HEK293 (cell line): Measurements from ENCODE around the gene MARCKSL1.

Experiments used
- CTCF ChIA-PET: fragments of 350-600 bp; formaldehyde crosslinking; extraction: SDS; loops from one replicate; lab custom pipeline; 2021; ENCODE audit warnings: antibody characterized with exemption; lab: Yijun Ruan, JAX
- POLR2A ChIA-PET: fragments of 300-600 bp; formaldehyde crosslinking; extraction: SDS; loops from one replicate; lab custom pipeline; 2020; ENCODE audit warnings: antibody characterized with exemption, inconsistent platforms; lab: Yijun Ruan, JAX
- H3K27ac ChIP-seq: fragments of 200-500 bp; sonication (Bioruptor generic); 2 replicates; pipeline ENCODE4 v1.5.1; 2014; ENCODE audit warnings: low read depth, low read length, control low read depth, inconsistent platforms; ENCODE audit errors: extremely low read depth
- H3K36me3 ChIP-seq, 2 experiments: fragments of 200-500 bp in 1 of 2; sonication (Bioruptor generic) in 1 of 2; 1 replicate in 1 of 2; 2 replicates in 1 of 2; pipeline ENCODE4 v1.5.1; 2014 to 2017; ENCODE audit warnings: inconsistent platforms in 2 of 2, low read length in 2 of 2; ENCODE audit not compliant: control insufficient read depth in 2 of 2, insufficient read depth in 1 of 2
- H3K4me1 ChIP-seq: fragments of 200-500 bp; sonication (Bioruptor generic); 2 replicates; pipeline ENCODE4 v1.5.1; 2014; ENCODE audit warnings: mild to moderate bottlenecking, low read length, inconsistent platforms; ENCODE audit not compliant: control insufficient read depth, insufficient read depth
- H3K4me3 ChIP-seq: 2 replicates; pipeline ENCODE4 v1.5.1; 2011; ENCODE audit warnings: low read depth, mild to moderate bottlenecking, control low read depth, low read length, moderate library complexity
- H3K9me3 ChIP-seq: fragments of 200-500 bp; sonication (Bioruptor generic); 2 replicates; pipeline ENCODE4 v1.5.1; 2014; ENCODE audit warnings: low read depth, low read length, inconsistent platforms; ENCODE audit not compliant: control insufficient read depth, insufficient read depth
- FEZF1 ChIP-seq: fragments of 450-650 bp; formaldehyde crosslinking; IDR thresholded peaks from 2 replicates; pipeline ENCODE4 v1.5.1; 2016; ENCODE audit warnings: missing biosample characterization, missing genetic modification characterization
- GFI1B ChIP-seq: fragments of 450-650 bp; formaldehyde crosslinking; IDR thresholded peaks from 2 replicates; pipeline ENCODE4 v1.5.1; 2016; ENCODE audit warnings: missing biosample characterization, missing genetic modification characterization
- GLI4 ChIP-seq: fragments of 450-650 bp; formaldehyde crosslinking; IDR thresholded peaks from 2 replicates; pipeline ENCODE4 v1.5.1; 2016; ENCODE audit warnings: missing biosample characterization, missing genetic modification characterization
- TCF7L2 ChIP-seq: IDR thresholded peaks from 2 replicates; pipeline ENCODE4 v1.6.1; 2011; ENCODE audit warnings: low read depth, mild to moderate bottlenecking, inconsistent platforms, low read length, moderate library complexity, borderline replicate concordance
- YY1 ChIP-seq: fragments of 450-650 bp; formaldehyde crosslinking; IDR thresholded peaks from 2 replicates; pipeline ENCODE4 v1.5.1; 2018; ENCODE audit warnings: missing biosample characterization, missing genetic modification characterization
- ZBTB1 ChIP-seq: fragments of 450-650 bp; formaldehyde crosslinking; IDR thresholded peaks from 2 replicates; pipeline ENCODE4 v1.5.1; 2016; ENCODE audit warnings: missing biosample characterization, missing genetic modification characterization
- ZBTB49 ChIP-seq: fragments of 450-650 bp; formaldehyde crosslinking; IDR thresholded peaks from 2 replicates; pipeline ENCODE4 v1.5.1; 2016; ENCODE audit warnings: missing biosample characterization, missing genetic modification characterization, low read depth
- ZFHX2 ChIP-seq: fragments of 450-650 bp; formaldehyde crosslinking; conservative IDR thresholded peaks from 2 replicates; pipeline ENCODE4 v1.5.1; 2016; ENCODE audit warnings: missing biosample characterization, missing genetic modification characterization
- ZFP41 ChIP-seq: fragments of 450-650 bp; formaldehyde crosslinking; IDR thresholded peaks from 2 replicates; pipeline ENCODE4 v1.5.1; 2016; ENCODE audit warnings: missing biosample characterization, missing genetic modification characterization, borderline replicate concordance
- ZNF121 ChIP-seq: fragments of 450-650 bp; formaldehyde crosslinking; IDR thresholded peaks from 2 replicates; pipeline ENCODE4 v1.5.1; 2016; ENCODE audit warnings: missing biosample characterization, missing genetic modification characterization
- ZNF404 ChIP-seq: fragments of 450-650 bp; formaldehyde crosslinking; IDR thresholded peaks from 2 replicates; pipeline ENCODE4 v1.5.1; 2017; ENCODE audit warnings: missing biosample characterization, missing genetic modification characterization
- ZNF544 ChIP-seq: fragments of 450-650 bp; formaldehyde crosslinking; IDR thresholded peaks from 2 replicates; pipeline ENCODE4 v1.5.0; 2017; ENCODE audit warnings: missing biosample characterization, missing genetic modification characterization
- ZNF701 ChIP-seq: fragments of 450-650 bp; formaldehyde crosslinking; IDR thresholded peaks from 2 replicates; pipeline ENCODE4 v1.5.1; 2016; ENCODE audit warnings: missing biosample characterization, missing genetic modification characterization
- TF ChIP-seq, protein P1 (sequence below): fragments of 450-650 bp; formaldehyde crosslinking; IDR thresholded peaks from 2 replicates; pipeline ENCODE4 v1.5.1; 2017; ENCODE audit warnings: missing biosample characterization, missing genetic modification characterization
- TF ChIP-seq, protein P2 (sequence below): fragments of 450-650 bp; formaldehyde crosslinking; IDR thresholded peaks from 2 replicates; pipeline ENCODE4; 2016; ENCODE audit warnings: missing biosample characterization, missing genetic modification characterization
- TF ChIP-seq, protein P3 (sequence below): fragments of 450-650 bp; formaldehyde crosslinking; IDR thresholded peaks from 2 replicates; pipeline ENCODE4 v1.5.1; 2016; ENCODE audit warnings: missing biosample characterization, missing genetic modification characterization

Gene MARCKSL1

DNA sequence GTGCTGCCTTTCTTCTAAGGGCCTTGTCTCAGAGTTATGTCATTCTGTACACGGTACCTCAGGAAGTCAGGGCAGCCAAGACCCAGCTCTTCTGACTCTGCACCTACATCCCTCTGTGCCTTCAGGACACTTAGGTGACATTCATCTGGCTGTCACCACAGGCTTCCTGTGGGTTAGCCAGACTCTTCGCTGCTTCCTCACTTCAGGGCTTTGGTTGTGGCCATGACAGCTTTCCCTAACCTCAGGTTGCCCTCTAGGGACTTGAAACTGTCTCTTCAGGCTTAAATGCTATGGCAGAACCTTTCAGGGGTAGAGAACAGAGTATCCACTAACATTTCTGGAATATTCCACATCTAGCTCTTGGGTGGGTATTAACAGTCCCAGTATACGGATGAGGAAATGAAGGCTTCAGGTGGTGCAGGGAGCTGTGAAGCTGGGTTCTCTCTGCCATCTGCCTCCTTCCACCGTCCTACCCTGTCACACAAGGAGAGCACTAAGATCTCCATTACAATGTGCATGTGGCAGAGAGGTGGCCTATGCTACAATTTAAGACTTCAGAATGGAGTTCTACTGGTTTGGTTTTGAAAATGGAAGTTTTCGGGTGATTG, 36.2 kb upstream of the MARCKSL1 start:
- no peaks in the 10 kb centered on the region for H3K4me1 ChIP-seq
- CTCF ChIA-PET = interaction anchor here (0.7 to 1.1 kb wide), 2 partner anchors 67 to 156 kb away, joined by 4 read pairs; no protein-coding TSS in a partner anchor
- TF ChIP-seq ZFP41 (tag by site-specific recombination) = no peak
- TF ChIP-seq, protein P1, sequence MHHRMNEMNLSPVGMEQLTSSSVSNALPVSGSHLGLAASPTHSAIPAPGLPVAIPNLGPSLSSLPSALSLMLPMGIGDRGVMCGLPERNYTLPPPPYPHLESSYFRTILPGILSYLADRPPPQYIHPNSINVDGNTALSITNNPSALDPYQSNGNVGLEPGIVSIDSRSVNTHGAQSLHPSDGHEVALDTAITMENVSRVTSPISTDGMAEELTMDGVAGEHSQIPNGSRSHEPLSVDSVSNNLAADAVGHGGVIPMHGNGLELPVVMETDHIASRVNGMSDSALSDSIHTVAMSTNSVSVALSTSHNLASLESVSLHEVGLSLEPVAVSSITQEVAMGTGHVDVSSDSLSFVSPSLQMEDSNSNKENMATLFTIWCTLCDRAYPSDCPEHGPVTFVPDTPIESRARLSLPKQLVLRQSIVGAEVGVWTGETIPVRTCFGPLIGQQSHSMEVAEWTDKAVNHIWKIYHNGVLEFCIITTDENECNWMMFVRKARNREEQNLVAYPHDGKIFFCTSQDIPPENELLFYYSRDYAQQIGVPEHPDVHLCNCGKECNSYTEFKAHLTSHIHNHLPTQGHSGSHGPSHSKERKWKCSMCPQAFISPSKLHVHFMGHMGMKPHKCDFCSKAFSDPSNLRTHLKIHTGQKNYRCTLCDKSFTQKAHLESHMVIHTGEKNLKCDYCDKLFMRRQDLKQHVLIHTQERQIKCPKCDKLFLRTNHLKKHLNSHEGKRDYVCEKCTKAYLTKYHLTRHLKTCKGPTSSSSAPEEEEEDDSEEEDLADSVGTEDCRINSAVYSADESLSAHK = 0 out of 2 replicates have a peak, but pooled peaks have one; percentile 27
- no peaks in the 10 kb centered on the region for H3K9me3 ChIP-seq
- H3K36me3 ChIP-seq = peaks cover 23 to 94% of the 10 kb centered on the region in 2 experiments; a peak in 2 of 3 replicates
- H3K27ac ChIP-seq = no peak overlapping the region
- no peak overlapping the region for H3K4me3 ChIP-seq
- POLR2A ChIA-PET = no interaction called here

GRCh38 chr1:32367912-32368635, 32.0 kb upstream of the MARCKSL1 start:
- peak; percentile 89 for TF ChIP-seq ZNF121 (tag by site-specific recombination)
- no peak for TF ChIP-seq ZFP41 (tag by site-specific recombination)
- Histone ChIP-seq H3K36me3 (peaks cover 12 to 92% of the 10 kb centered on the region in 2 experiments; a peak in 2 of 3 replicates), H3K4me3 (no peak overlapping the region), H3K9me3 (no peaks in the 10 kb centered on the region), H3K27ac (no peak overlapping the region), H3K4me1 (no peaks in the 10 kb centered on the region)
- POLR2A ChIA-PET = interaction anchor here (1.0 kb wide), 1 partner anchor 32 kb away, joined by 4 read pairs; the partner anchor contains the start of gene MARCKSL1
- CTCF ChIA-PET = interaction anchor here (0.5 to 0.6 kb wide), 3 partner anchors 51 to 153 kb away, joined by 3 to 4 read pairs (median 3); no protein-coding TSS in a partner anchor

GRCh38 chr1:32365445-32365844, 29.4 kb upstream of the MARCKSL1 start:
- Histone ChIP-seq H3K36me3 (peaks cover 8 to 95% of the 10 kb centered on the region in 2 experiments; a peak in 2 of 3 replicates), H3K4me3 (no peak overlapping the region), H3K9me3 (no peaks in the 10 kb centered on the region), H3K27ac (no peak overlapping the region), H3K4me1 (no peaks in the 10 kb centered on the region)
- POLR2A ChIA-PET = interaction anchor here (0.7 to 1.3 kb wide), 4 partner anchors 29 to 73 kb away, joined by 3 to 5 read pairs (median 4); partner anchors contain the start of genes BSDC1, HDAC1 and MARCKSL1
- TF ChIP-seq ZNF544 (tag by site-specific recombination) = no peak
- TF ChIP-seq, protein P1 = peak; percentile 95
- CTCF ChIA-PET = no interaction called here

- H3K36me3 ChIP-seq = peaks cover 8 to 96% of the 10 kb centered on the region in 2 experiments; a peak in 2 of 3 replicates
- no peaks in the 10 kb centered on the region for H3K4me1 ChIP-seq
- no peak overlapping the region for H3K4me3 ChIP-seq
- POLR2A ChIA-PET = interaction anchor here (0.7 to 1.3 kb wide), 3 partner anchors 29 to 73 kb away, joined by 3 to 4 read pairs (median 4); partner anchors contain the start of genes BSDC1, HDAC1 and MARCKSL1
- CTCF ChIA-PET = no interaction called here
- no peaks in the 10 kb centered on the region for H3K9me3 ChIP-seq
- no peak overlapping the region for H3K27ac ChIP-seq
- TF ChIP-seq ZBTB49 (no peak), TCF7L2 (no peak), ZNF701 (tag by site-specific recombination) (no peak), YY1 (tag by site-specific recombination) (no peak), GLI4 (no peak), ZFHX2 (tag by site-specific recombination) (no peak), GFI1B (no peak), FEZF1 (no peak), ZBTB1 (tag by site-specific recombination) (no peak), ZNF404 (tag by site-specific recombination) (no peak)
- TF ChIP-seq, protein P2, sequence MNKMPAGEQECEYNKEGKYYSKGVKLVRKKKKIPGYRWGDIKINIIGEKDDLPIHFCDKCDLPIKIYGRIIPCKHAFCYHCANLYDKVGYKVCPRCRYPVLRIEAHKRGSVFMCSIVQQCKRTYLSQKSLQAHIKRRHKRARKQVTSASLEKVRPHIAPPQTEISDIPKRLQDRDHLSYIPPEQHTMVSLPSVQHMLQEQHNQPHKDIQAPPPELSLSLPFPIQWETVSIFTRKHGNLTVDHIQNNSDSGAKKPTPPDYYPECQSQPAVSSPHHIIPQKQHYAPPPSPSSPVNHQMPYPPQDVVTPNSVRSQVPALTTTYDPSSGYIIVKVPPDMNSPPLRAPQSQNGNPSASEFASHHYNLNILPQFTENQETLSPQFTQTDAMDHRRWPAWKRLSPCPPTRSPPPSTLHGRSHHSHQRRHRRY (tag by site-specific recombination) = no peak
- TF ChIP-seq, protein P3, sequence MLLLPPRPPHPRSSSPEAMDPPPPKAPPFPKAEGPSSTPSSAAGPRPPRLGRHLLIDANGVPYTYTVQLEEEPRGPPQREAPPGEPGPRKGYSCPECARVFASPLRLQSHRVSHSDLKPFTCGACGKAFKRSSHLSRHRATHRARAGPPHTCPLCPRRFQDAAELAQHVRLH = no peak
These were observed 28.8 kb upstream of the MARCKSL1 start for GRCh38 chr1:32364836-32365235.
